GM11168 (cell line): Measurements from ENCODE around the gene TRHDE.

ENCODE experiments used
- in situ Hi-C: fragments of 300-500 bp; cut with MboI; formaldehyde crosslinking; loops from one replicate; pipeline ENCODE4 v1.12.0; 2022; ENCODE audit warnings: low sequenced_read_pairs; ENCODE audit not compliant: unreplicated experiment

The TRHDE gene

GRCh38 chr12:72272091-72272661 lies at the start of gene TRHDE:
Gene TRHDE (plus strand): TSS chr12:72272370. CDS start chr12:72272644, 274 bp downstream.
- in situ Hi-C loops, result no loop called here

- in situ Hi-C loops, result no loop called here
These were observed 45.7 kb upstream of the TRHDE start for GRCh38 chr12:72226510-72226909.

GRCh38 chr12:72228424-72228823 lies 43.7 kb upstream of the TRHDE start:
- in situ Hi-C loops, result no loop called here

GRCh38 chr12:72230589-72230988 lies 41.6 kb upstream of the TRHDE start:
- in situ Hi-C loops, result no loop called here

GRCh38 chr12:72234886-72235285 lies 37.3 kb upstream of the TRHDE start:
- in situ Hi-C loops, result no loop called here

GRCh38 chr12:72236071-72236705 lies 36.0 kb upstream of the TRHDE start:
- in situ Hi-C loops, result no loop called here

GRCh38 chr12:72241552-72241951 lies 30.6 kb upstream of the TRHDE start:
- in situ Hi-C loops, result no loop called here

- in situ Hi-C loops, result no loop called here
These were observed 29.2 kb upstream of the TRHDE start for GRCh38 chr12:72242946-72243345.

GRCh38 chr12:72246370-72246769 lies 25.8 kb upstream of the TRHDE start:
- in situ Hi-C loops, result no loop called here

- in situ Hi-C loops, result no loop called here
These were observed 21.8 kb upstream of the TRHDE start for GRCh38 chr12:72250346-72250745.

- in situ Hi-C loops, result no loop called here
These were observed 15.4 kb upstream of the TRHDE start for GRCh38 chr12:72256725-72257124.

GRCh38 chr12:72261885-72262284 lies 10.3 kb upstream of the TRHDE start:
- in situ Hi-C loops, result no loop called here

GRCh38 chr12:72264548-72265175 lies 7.5 kb upstream of the TRHDE start:
- in situ Hi-C loops, result no loop called here

GRCh38 chr12:72267974-72268373 lies 4.2 kb upstream of the TRHDE start:
- in situ Hi-C loops, result no loop called here

- in situ Hi-C loops, result no loop called here
These were observed 3.8 kb upstream of the TRHDE start for GRCh38 chr12:72268386-72268785.

- in situ Hi-C loops, result no loop called here
These were observed 2.7 kb upstream of the TRHDE start for GRCh38 chr12:72269491-72269890.

- in situ Hi-C loops, result no loop called here
These were observed 1.9 kb upstream of the TRHDE start for GRCh38 chr12:72270246-72270645.

- in situ Hi-C loops, result no loop called here
These were observed 1.2 kb upstream of the TRHDE start for GRCh38 chr12:72270961-72271360.

GRCh38 chr12:72271451-72272090 lies 599 bp upstream of the TRHDE start:
- in situ Hi-C loops, result no loop called here

- in situ Hi-C loops, result no loop called here
These were observed 745 bp downstream of the TRHDE start for GRCh38 chr12:72272731-72273498.

- in situ Hi-C loops, result no loop called here
These were observed 1.3 kb downstream of the TRHDE start for GRCh38 chr12:72273499-72273837.
